ENCODE data around the gene KCNJ1.

KCNJ1 gene

DNA sequence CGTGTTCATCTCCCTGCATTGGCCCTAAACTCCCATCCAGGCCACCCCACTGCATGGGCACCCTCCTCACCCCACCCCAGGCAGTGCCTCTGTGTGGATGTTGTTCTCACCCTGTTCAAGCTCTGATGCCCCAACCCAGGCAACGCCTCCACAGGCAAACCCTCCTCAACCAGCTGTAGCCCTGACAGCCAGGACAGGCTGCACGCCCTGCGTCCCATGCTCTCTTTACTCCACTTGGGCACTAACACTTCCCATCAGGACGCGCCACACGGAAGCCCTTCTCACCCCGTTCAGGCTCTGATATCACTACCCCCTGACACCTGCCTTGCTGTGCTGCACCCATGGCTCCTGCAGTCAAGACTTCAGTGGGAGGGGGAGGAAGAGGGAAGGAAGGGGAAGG is 47.9 kb downstream of the KCNJ1 start:
- no peak for DNase-seq

DNA sequence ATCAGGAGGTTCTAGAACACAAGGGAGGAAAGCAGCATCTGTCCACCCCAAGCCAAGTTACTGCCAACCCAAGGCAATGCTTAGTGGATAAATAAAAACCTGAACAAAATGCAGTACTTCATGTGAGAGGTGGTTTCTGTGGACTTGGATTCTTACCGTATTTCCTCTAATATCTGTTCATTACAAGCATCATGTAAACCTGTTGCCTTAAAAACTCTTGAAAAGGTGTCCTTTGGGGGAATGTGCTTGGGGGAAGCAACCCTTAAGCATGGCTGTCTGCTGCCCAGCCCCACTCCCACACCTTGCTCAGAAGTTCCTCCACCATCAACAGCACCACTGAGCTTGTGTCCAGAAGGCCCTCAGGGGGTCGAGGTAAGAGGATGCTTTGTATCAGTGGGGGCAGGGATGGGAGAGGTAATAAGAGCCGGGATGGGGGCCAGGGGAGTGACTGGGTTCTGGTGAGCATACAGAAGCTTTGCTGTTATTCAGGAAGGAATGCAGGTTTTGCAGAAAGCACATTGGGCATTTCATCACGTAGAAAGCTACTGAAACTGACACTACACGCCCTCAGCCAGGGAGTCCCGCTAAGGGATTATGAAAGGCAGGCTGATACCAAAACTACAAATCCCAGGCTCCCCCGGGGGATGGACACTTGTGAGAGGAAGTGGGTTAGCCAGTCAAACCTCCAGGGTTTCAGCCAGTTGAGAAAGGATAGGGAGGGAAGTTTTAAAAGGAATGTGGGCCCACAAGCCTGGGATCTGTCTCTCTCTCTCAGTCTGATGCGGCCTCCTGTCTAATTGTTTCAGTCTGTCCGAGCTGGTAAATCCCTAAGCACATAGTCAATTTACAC is 52.0 kb downstream of the KCNJ1 start:
- DNase-seq: no peak

DNA sequence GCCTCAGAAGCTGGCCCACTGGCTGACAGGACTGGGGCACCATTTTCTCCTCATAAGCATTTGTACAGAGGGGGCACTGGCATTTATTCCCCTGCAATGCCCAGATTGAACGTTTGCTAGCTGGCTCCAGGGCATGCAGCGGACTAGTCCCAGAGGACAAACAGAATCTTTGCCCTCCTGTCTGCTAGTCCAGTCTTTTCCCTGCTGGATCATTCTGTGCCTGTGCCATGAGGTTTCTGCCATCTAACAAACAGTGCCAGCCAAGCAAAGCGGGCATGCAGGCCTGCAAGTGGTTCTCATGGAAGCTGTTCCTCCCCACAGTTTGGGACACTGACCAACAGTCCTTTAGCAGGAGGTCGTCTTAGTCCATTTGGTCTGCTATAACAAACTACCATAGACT is 53.4 kb downstream of the KCNJ1 start:
- DNase-seq: no peak

DNA sequence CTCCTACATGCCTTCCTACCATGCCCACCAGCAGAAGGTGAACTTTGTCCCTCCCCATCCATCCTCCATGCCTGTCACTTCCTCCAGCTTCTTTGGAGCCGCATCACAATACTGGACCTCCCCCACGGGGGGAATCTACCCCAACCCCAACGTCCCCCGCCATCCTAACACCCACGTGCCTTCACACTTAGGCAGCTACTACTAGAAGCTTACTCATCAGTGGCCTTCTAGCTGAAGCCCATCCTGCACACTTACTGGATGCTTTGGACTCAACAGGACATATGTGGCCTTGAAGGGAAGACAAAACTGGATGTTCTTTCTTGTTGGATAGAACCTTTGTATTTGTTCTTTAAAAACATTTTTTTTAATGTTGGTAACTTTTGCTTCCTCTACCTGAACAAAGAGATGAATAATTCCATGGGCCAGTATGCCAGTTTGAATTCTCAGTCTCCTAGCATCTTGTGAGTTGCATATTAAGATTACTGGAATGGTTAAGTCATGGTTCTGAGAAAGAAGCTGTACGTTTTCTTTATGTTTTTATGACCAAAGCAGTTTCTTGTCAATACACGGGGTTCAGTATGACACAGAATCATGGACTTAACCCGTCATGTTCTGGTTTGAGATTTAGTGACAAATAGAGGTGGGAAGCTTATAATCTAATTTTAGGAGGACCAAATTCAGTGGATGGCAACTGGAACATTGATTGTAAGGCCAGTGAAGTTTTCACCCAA is 56.1 kb downstream of the KCNJ1 start:
- DNase-seq: no peak

DNA sequence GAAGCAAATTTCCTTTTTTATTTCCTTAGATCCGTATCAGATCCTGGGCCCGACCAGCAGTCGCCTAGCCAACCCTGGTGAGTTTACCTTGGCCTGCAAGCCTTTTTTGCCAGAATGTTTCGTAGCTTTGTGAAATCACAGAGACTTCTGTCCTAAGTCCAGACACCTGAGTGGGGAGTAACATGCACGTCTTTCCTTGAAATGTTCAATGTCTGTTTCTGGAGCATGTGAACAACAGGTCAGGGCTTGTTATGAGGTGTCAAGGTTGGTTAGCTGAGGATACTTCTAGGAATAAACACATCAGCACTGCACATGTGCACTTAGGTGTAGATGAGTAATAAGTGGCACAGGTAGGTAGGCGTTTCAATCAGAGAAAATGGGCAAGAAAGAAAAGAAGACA is 58.0 kb downstream of the KCNJ1 start:
- peak; percentile 33 for DNase-seq

DNA sequence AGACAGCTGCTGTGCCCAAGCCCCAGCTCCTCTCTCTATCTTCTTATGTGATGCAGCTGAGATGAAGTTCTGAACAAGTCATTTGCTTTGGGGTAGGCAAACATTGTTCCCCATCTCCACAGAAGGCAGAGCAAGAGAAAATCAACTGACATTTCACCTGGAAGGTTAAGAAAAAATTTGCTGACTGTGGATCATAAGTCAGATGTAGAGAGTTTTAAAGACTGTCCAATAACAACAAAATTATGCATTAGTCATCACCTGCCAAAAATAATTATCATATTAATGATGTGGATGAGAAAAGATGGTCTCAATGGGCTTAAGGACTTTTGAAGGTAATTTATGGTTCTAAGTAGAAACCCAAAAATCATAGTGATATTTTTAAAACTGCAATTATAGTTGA is 59.2 kb downstream of the KCNJ1 start:
- no peak for DNase-seq

DNA sequence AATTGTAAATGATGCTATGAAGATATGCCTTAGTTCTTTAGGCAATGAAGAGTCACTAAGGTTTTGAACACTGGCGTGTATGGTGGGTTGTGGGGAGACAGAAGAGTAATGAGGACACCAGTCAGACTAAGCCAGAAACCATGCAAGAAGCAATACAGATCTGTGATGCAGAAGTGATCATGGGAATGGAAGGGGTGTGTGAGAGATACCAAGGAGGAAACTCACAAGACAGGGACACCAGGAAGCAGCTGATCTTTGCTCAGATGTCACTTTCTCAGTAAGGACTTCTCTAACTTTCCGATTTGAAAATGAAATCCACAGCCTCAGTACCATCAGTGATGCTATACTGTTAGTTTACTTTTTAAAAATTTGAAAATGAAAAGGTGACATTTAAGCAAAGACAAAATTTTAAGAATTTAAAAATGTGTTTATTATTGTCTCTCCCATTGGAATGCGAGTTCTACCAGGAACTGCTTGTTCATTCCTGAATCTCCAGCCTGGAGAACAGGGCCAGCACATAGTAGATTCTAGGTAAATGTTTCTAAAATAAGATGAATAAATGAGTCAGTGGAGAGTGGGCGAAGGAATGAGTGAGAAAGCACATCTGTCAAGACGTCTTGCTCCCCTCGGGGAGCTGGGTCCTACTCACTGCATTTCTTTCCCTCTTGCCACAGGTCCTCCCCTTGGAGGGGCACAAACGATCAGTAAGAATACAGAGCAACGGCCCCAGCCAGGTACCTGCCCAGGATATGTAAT is 60.4 kb downstream of the KCNJ1 start:
- no peak for DNase-seq

DNA sequence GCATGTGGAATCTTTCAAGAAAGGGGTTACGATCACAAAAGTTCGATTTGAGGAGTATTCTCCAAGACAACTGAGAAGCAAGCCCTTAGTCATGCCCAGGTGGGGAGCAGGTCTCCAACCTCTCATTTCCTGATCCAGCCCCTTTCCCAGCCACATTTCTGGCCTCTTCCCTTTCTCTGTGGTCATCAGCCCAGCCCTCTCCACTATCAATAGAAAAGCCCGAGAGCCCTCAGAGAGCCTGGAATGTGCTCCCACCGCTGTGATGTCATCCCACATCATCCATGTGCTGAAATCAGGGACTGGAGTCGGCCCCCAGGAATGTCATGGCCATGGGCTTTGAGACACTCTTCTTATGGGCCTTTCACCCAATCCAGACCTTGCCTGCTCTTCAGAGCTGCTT is 62.6 kb downstream of the KCNJ1 start:
- DNase-seq: no peak

DNA sequence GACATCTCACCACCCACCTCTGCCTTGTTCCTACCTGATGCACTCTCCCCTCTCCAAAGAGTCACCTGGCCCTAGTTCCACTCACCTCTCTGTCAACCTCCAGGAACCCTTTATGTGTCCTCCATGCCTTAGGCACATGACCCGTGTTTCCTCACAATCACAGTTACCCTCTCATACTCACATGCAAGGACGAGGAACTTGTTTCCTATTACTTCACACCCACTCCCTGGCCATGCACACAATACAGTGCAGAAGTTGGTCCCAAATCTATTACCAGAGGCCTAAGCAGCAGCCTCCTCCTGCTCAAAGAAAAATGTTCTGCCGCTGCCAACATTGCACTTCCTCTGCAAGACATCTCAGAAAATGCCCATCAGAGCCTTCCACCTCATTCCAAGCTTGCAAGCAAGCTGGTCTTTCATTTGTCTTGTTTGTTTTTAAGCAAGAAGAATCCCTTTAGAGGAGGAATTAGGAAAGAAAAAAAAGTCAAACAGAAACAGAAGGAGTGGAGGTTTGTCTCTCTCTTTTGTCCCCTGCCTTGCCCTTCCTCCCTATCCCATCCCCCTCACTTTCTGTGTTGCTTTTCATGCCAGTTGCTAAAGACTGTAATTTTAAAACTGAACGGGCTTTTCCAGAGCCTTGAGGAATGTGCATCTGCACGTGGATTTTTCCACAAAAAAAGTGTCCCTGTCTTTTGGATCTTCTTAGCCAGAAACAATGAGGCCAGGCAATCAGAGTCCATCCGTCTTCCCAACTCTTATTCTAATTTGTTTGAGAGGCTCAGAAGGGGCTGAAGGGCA is 63.4 kb downstream of the KCNJ1 start:
- no peak for DNase-seq

DNA sequence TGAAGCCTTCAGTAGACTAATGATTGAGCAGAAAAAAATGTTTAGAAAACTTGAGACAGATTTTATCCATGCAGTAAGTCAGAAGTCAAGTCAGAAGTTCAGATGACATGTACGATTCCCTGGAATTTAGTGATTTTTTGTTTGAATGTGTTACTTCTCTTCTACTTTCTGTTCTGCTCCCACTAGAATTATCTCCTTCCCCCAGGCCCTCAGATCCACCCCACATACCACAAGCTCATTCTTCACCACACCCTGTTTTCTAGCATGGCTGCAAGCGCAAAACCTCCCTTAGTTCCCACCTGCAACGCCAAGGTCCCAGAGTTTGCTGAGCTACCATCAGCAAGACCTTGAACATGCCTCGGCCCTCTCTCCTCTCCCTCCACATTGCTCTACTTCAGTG is 64.1 kb downstream of the KCNJ1 start:
- no peak for DNase-seq

DNA sequence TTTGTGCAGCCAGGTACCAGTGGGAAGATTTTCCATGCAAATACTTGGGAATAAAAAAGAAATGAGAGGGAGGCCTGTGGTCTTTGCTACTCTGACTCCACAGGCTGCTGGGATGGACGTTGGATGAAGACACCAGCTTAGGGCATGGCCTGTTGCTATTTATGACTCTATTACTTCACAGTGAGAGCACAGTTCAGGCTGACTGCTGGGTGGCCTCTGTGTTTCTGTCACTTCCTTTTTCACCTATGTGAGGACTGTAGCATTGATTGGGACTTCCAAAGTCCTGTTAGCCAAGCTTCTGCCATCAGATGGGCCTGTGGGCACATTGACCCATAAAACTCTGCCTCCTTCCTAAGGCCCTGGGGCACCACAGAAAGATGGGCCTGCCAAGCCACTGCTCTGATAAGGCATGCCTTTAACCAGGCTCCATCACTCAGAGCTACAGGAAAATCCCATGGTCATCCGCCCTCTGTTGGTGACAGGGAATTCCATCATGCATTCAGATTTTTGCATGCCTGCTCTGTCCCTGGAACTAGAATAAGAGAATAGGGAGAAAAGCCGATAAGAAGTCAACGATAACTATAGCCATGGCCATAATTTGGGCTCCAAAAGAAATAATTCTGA is 64.6 kb downstream of the KCNJ1 start:
- no peak for DNase-seq

DNA sequence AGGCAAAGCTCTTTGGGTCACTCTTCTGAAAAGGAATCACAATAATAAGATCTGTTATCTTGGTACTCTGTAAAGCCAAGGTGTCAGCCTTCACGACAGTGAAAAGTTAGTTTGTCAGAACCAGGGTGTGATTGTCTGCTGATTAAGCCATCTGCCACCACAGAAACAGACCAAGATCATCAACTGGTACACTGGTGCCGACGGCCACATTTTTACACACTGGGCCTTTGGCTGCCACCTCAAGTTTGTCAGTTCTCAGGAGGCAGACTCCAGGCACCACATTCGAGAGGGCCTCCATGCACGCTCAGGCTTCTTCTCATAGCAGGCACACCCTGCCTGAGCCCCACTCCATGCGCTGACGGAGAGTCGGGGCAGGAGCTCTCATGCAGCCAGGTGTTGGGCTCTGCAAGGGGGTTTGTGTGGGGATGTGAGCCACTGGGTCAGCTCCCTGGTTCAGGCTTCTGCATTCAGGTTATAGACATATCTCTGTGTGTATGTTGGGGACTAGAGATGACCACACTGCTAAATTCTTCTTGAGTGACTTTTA is 66.2 kb downstream of the KCNJ1 start:
- DNase-seq: no peak

DNA sequence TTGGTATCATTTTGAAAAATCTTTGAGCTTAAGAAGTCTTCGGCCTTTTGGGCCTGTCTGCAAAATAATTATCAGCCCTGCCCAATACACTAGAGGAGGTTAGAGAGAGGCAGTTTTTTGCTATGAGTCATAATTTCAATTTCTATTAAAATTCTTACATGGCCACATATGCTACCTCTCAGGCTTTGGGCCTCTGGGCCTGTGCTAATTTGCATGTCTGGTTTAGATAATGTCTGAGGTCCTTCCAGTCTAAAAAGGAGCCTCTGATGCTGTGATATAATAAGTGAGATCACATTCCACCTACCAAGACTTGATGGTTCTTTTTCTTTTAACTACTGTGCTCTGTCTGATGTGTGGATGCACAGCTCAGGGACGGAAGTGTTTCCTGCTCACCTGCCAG is 70.8 kb downstream of the KCNJ1 start:
- no peak for DNase-seq

DNA sequence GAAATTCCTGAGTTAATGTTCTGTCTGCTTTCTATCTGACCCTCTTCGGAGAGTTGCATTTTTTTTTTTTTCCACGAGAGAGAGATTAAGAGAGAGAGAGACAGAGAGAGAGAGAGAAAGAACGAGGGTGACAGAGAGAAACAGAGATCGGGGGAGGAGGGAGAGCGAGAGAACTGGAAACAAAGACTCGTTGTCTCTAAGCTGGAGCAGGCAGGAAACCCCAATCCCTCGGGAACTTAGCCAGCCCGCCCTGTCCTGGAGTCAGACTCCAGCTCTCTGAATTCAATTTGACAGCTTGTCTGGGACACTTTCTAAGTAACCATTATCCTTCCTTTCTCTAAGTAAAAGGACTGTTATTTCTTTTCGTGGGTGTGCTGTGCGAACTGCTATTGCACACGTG is 76.9 kb downstream of the KCNJ1 start:
- no peak for DNase-seq

DNA sequence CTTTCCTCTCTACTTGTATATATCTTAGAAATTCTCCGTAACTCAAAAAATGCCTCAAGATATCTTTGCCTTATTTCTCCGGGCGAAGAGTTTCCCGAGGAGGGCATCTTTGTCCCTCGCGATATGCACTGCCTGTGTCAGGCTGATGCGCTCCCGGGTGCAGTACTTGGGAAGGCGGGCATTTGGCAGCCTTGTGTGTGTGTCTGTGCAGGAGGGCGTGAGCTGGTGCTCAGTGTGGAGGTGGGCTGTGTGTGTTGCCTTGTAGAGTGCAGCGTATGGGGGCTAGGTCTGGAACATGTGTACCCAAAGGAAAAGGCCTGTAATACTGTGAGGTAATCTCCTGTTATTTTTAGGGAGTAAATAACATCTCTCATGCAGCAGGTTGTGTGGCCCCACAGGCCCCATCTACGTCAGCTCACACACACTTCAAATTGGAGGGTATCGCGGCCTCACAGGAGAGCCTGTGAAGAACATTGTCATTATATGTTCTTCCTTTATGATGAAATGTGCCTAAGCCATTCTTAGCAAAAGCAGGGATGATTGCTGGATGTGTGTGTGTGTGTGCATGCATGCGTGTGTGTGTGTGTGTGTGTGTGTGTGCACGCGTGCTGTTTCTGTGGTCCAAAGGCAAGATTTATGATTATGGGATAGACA is 77.5 kb downstream of the KCNJ1 start:
- no peak for DNase-seq
